ENCODE data around the gene GASK1A. TPM values are rescaled to one million over a fixed set of nuclear protein-coding genes. Genes with fewer than 3 reads are reported as not detected.

The GASK1A gene
- total and polyA plus RNA-seq, 2 of the 4 experiments (the other 2 are of a cell fraction): 0.18 to 0.19 TPM

DNA sequence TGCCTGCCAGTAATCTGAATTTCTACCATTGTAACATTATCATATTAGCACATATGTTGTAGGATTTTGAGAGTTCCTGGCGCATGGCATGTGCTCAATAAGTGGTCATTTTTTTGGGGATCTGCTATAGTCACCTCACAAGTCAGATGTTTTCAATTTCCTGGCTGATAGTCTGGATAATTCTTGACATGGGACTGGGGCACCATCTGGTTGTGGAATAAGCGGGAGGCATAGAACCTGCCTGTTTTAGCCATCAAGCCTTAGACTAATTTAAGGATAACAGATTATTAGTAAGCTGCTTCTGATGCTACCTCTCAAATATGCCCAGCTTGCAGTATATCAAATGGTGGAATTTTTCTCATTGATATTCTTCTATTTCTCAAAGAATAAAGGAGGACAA lies 39.1 kb downstream of the GASK1A start:
- BruUV-seq (replicated peaks): no TSS peak
- ChIA-PET CTCF (interaction anchor here (0.8 kb wide), 1 partner anchor 17 kb away, joined by 3 read pairs; no protein-coding TSS in a partner anchor), POLR2A (ENCODE audit: unreplicated experiment) (no interaction called here)
- Histone ChIP-seq H3K4ac (ENCODE audit: low read depth, low read length) (no peak overlapping the region), H4K20me1 (ENCODE audit: insufficient read depth, low read length) (no peaks in the 10 kb centered on the region), H3K27ac (ENCODE audit: insufficient read depth, low read length) (no peak overlapping the region), H2AFZ (replicated peaks; ENCODE audit: low read length, poor library complexity) (no peak overlapping the region), H4K91ac (ENCODE audit: insufficient read depth, low read depth, low read length) (no peak overlapping the region), H3K9me1 (ENCODE audit: insufficient read depth, low read length) (no peaks in the 10 kb centered on the region), H3K56ac (ENCODE audit: extremely low read depth, insufficient read depth, low read length) (no peak overlapping the region), H2AK9ac (replicated peaks; ENCODE audit: low read depth, low read length, poor library complexity) (no peak overlapping the region), H3K14ac (replicated peaks; ENCODE audit: low read depth, low read length) (no peak overlapping the region), H3K4me1 (ENCODE audit: control insufficient read depth, insufficient read depth, low read length) (no peaks in the 10 kb centered on the region), H3K18ac (ENCODE audit: low read depth, low read length) (no peak overlapping the region), H2BK5ac (ENCODE audit: low read depth, low read length, poor library complexity, severe bottlenecking) (no peak overlapping the region), H3K4me2 (ENCODE audit: low read depth, low read length) (no peak overlapping the region), H4K5ac (ENCODE audit: low read depth, low read length) (no peak overlapping the region), H2BK120ac (ENCODE audit: low read depth, low read length) (no peak overlapping the region), H2BK15ac (ENCODE audit: low read depth, low read length) (no peak overlapping the region), H2AK5ac (ENCODE audit: low read depth, low read length) (no peak overlapping the region), H2BK20ac (ENCODE audit: low read depth, low read length) (no peak overlapping the region), H3K9ac (ENCODE audit: low read depth, low read length) (no peak overlapping the region), H3K36me3 (ENCODE audit: control insufficient read depth, insufficient read depth, low read length) (no peaks in the 10 kb centered on the region), H4K8ac (ENCODE audit: low read depth in 2 of 2, low read length in 2 of 2) (no peak overlapping the region), H3K23ac (ENCODE audit: low read depth, low read length) (no peak overlapping the region), H3K4me3 (ENCODE audit: insufficient read depth, low read depth, low read length) (no peak overlapping the region), H3K27me3 (ENCODE audit: control insufficient read depth, insufficient read depth, low read length) (no peaks in the 10 kb centered on the region), H3K9me3 (ENCODE audit: control insufficient read depth, insufficient read depth, low read length) (peaks cover 5% of the 10 kb centered on the region; the same call in 1 of the 2 replicates), H3K79me1 (ENCODE audit: low read depth in 1 of 2, low read length in 2 of 2) (no peaks in the 10 kb centered on the region)
- TF ChIP-seq MAFK (IDR thresholded peaks at IDR 0.05; ENCODE audit: low read depth, low read length) (no peak), CEBPB (IDR thresholded peaks at IDR 0.05; ENCODE audit: low read depth, low read length) (no peak), NFE2L2 (IDR thresholded peaks at IDR 0.05; ENCODE audit: low read depth, low read length) (no peak), BHLHE40 (IDR thresholded peaks at IDR 0.05; ENCODE audit: low read depth, low read length) (no peak), FOS (IDR thresholded peaks at IDR 0.05; ENCODE audit: low read depth, low read length) (no peak), SMC3 (IDR thresholded peaks at IDR 0.05; ENCODE audit: low read depth, low read length) (no peak)
- TF ChIP-seq, protein P1, sequence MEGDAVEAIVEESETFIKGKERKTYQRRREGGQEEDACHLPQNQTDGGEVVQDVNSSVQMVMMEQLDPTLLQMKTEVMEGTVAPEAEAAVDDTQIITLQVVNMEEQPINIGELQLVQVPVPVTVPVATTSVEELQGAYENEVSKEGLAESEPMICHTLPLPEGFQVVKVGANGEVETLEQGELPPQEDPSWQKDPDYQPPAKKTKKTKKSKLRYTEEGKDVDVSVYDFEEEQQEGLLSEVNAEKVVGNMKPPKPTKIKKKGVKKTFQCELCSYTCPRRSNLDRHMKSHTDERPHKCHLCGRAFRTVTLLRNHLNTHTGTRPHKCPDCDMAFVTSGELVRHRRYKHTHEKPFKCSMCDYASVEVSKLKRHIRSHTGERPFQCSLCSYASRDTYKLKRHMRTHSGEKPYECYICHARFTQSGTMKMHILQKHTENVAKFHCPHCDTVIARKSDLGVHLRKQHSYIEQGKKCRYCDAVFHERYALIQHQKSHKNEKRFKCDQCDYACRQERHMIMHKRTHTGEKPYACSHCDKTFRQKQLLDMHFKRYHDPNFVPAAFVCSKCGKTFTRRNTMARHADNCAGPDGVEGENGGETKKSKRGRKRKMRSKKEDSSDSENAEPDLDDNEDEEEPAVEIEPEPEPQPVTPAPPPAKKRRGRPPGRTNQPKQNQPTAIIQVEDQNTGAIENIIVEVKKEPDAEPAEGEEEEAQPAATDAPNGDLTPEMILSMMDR (conservative IDR thresholded peaks at IDR 0.05; ENCODE audit: low read depth, low read length): no peak
- TF ChIP-seq, protein P2, sequence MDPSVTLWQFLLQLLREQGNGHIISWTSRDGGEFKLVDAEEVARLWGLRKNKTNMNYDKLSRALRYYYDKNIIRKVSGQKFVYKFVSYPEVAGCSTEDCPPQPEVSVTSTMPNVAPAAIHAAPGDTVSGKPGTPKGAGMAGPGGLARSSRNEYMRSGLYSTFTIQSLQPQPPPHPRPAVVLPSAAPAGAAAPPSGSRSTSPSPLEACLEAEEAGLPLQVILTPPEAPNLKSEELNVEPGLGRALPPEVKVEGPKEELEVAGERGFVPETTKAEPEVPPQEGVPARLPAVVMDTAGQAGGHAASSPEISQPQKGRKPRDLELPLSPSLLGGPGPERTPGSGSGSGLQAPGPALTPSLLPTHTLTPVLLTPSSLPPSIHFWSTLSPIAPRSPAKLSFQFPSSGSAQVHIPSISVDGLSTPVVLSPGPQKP (IDR thresholded peaks at IDR 0.05; ENCODE audit: borderline replicate concordance, low read depth, low read length): no peak
- intact Hi-C loops (cut with micrococcal nuclease): no loop called here
- dilution Hi-C loops (cut with HindIII; ENCODE audit: low sequenced_read_pairs, unreplicated experiment): no loop called here
- no peak for DNase-seq
- in situ Hi-C loops (cut with MboI; ENCODE audit: low sequenced_read_pairs): no loop called here
- WGBS, 2 experiments (ENCODE audit: extremely low coverage in 2 of 2, insufficient read length in 1 of 2): no CpG with 5 or more reads among the region's 2 CpGs
- ATAC-seq (ENCODE audit: low read depth): no peak

Measured in IMR-90 (cell line).